AG04449 (cell line): ENCODE results near the gene THBS1.
A peak's percentile ranks its signal among the peaks of the same experiment; 100 is the strongest.

ENCODE experiments used
- CTCF ChIA-PET: fragments of 350-600 bp; formaldehyde crosslinking; extraction: SDS; loops from one replicate; lab custom pipeline; 2021; ENCODE audit warnings: antibody characterized with exemption; lab: Yijun Ruan, JAX
- POLR2A ChIA-PET: fragments of 400-600, 350-600 bp; formaldehyde crosslinking; extraction: SDS; loops from one replicate; lab custom pipeline; 2020; ENCODE audit warnings: antibody characterized with exemption, inconsistent platforms; lab: Yijun Ruan, JAX
- DNase-seq: peaks from one replicate; pipeline ENCODE4 v3.0.0-alpha.2; 2010; ENCODE audit warnings: low read depth, low spot score
- H3K4me3 ChIP-seq: 2 replicates; pipeline ENCODE4 v1.5.1; 2011; ENCODE audit warnings: low read depth, mild to moderate bottlenecking, control low read depth, low read length
- TF ChIP-seq, protein P1 (sequence below): IDR thresholded peaks from one replicate; pipeline ENCODE4 v1.5.1; 2011; ENCODE audit warnings: mild to moderate bottlenecking, moderate library complexity, low read length, control low read depth, inconsistent platforms; ENCODE audit not compliant: insufficient read depth; ENCODE audit errors: missing control alignments

Gene THBS1

DNA sequence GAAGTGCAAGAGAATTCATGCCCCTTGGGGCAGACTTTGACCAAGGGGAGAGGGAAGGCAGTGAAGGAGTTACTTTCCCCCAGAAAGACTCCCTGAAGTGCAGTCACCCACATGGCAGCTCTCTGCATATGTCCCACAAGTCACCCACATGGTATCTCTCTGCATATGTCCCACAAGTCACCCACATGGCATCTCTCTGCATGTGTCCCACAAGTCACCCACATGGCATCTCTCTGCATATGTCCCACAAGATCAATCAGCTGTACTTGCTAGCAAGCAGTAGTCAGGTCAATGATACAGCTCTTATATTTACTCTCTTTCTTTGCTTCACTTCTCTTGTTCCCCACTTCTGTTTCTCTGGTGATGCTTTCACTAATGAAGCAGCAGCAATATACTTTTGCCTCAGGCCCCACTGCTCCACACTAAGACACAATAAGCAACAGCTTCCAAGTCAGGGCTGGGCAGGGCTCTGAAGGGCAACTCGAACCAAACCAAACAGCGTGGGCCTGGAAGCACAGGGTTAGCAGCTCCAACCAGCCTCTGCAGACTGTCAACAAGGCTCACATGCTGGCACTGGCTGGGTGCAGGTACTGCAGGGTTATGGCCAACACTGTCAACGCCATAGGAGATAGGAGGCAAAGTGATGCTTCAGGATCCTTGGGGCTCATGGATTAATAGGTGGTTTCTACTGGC, 46.7 kb downstream of the THBS1 start:
- POLR2A ChIA-PET = no interaction called here
- CTCF ChIA-PET = interaction anchor here (1.3 to 14.6 kb wide), 2 partner anchors 25 to 129 kb away, joined by 3 to 94 read pairs; no protein-coding TSS in a partner anchor
- TF ChIP-seq, protein P1, sequence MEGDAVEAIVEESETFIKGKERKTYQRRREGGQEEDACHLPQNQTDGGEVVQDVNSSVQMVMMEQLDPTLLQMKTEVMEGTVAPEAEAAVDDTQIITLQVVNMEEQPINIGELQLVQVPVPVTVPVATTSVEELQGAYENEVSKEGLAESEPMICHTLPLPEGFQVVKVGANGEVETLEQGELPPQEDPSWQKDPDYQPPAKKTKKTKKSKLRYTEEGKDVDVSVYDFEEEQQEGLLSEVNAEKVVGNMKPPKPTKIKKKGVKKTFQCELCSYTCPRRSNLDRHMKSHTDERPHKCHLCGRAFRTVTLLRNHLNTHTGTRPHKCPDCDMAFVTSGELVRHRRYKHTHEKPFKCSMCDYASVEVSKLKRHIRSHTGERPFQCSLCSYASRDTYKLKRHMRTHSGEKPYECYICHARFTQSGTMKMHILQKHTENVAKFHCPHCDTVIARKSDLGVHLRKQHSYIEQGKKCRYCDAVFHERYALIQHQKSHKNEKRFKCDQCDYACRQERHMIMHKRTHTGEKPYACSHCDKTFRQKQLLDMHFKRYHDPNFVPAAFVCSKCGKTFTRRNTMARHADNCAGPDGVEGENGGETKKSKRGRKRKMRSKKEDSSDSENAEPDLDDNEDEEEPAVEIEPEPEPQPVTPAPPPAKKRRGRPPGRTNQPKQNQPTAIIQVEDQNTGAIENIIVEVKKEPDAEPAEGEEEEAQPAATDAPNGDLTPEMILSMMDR = no peak
- DNase-seq = no peak
- H3K4me3 ChIP-seq = no peak overlapping the region

DNA sequence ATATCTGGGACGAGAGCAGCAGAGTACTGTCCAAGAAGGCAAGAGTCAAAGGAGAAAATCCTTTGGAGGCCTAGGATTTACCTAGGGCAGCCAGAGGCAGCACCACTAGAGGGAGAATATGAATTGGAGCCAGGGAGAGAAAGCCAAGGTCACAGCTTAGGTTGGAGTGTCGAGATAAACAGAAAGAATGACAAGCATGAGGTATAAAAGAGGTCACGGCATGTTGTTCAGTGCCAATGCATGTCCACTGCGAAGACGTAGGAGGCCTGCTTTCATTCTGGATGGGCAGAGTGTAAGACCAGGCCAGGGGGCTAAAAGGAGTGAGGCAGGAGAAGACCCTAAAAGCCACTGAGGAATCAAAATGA, 47.2 kb downstream of the THBS1 start:
- H3K4me3 ChIP-seq = no peak overlapping the region
- no peak for DNase-seq
- ChIA-PET POLR2A (no interaction called here), CTCF (interaction anchor here (1.3 to 14.6 kb wide), 3 partner anchors 15 to 128 kb away, joined by 3 to 94 read pairs (median 6); no protein-coding TSS in a partner anchor)
- TF ChIP-seq, protein P1 = peak; percentile 12

DNA sequence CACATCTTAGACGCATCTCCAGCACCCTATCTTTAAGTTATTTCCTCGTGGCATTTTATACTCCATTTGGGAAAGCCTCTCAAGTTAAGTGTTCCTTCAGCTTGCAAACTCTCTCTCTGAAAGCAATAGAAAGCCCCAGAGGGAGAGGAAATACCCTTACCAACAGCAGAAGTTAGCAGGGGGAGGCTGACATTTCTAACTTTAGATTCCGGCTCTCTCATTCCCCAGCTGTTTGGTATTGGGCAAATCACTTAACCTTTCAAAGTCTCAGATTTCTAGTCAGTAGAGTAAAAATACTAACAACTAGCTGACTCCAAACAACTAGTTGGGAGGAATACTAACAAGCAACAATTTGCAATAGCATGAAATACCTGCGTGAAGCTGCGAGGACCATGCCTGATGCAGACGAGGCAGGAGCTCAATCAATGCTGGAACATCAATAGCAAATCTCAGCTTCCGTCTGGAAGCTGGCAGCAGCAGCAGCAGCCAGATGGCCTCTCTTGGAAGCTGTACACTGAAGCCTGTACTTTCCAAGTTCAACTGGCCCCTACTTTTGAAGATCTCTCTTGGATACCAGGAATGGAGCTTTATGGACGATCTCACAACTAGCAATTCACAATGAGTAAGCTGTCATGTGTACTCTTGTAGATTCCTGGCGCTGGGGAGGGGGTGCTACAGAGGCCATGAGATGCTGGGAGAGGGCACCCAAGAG, 47.8 kb downstream of the THBS1 start:
- ChIA-PET POLR2A (no interaction called here), CTCF (interaction anchor here (0.7 to 14.6 kb wide), 7 partner anchors 9 to 128 kb away, joined by 3 to 94 read pairs (median 4); no protein-coding TSS in a partner anchor)
- TF ChIP-seq, protein P1 = no peak
- no peak for DNase-seq
- no peak overlapping the region for H3K4me3 ChIP-seq

DNA sequence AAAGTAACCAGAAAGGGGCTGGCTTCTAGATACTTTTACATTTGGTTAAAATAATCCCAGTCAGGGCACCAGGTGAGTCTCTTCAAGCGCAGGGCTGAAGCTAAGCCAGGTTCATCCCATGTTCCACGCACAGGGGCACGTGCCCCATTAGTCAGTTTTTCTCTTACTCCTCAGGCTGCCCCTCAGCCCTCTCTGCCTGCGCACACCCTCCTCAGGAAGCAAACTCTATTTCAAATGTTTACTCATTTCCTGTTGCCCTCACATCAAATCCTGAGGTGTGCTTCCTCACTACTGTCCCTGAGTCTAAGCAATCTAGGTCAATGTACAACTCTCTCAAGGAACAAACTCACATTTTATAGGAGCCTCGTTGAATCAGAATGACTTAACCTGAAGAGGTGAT, 48.5 kb downstream of the THBS1 start:
- ChIA-PET POLR2A (no interaction called here), CTCF (interaction anchor here (0.7 to 14.6 kb wide), 6 partner anchors 8 to 127 kb away, joined by 3 to 94 read pairs (median 4); no protein-coding TSS in a partner anchor)
- no peak for DNase-seq
- no peak overlapping the region for H3K4me3 ChIP-seq
- TF ChIP-seq, protein P1 = no peak

DNA sequence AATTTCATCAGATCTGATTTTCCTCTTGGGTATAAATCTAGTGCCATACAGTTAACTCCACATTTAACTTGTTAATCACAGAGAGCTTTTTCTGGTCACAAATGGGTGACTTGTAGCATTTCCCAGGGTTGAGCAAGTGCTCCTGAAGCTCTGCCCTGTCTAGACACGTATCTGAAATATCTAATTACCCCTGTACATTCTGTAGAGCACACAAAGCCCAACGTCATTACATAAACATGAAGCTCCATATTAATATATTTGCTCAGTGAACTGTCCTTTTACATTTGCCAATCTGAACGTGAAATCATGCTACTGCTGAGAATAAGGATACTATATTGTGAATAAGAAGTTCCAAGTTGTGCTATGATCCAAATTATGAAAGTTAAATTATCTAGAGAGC, 49.0 kb downstream of the THBS1 start:
- no peak for DNase-seq

DNA sequence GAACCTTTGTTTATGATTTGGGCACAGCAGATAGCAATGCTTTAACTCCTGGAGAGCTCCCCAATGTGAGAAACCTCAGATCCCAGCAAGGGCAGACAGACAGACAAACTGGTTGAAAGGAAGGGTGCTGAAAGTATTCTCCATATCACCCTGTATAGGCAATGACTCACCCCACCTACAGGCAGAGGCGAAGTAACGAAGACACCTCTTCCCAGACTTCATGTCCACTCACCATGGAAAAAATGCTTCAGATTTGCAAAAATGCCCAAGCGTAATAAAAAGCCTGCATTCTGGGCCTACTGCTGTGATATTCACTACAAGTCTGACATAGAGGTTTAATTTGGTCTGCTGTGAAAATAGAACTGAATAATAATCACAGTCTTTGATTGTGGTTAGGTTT, 50.5 kb downstream of the THBS1 start:
- no peak for DNase-seq
- no peak overlapping the region for H3K4me3 ChIP-seq
- TF ChIP-seq, protein P1 = no peak
- POLR2A ChIA-PET = no interaction called here
- CTCF ChIA-PET = interaction anchor here (0.7 to 14.6 kb wide), 7 partner anchors 10 to 125 kb away, joined by 3 to 94 read pairs (median 6); no protein-coding TSS in a partner anchor

More for the DNA sequence above, 49.0 kb downstream of the THBS1 start:
- POLR2A ChIA-PET = no interaction called here
- H3K4me3 ChIP-seq = no peak overlapping the region
- CTCF ChIA-PET = interaction anchor here (1.4 to 14.6 kb wide), 3 partner anchors 13 to 127 kb away, joined by 5 to 94 read pairs (median 6); no protein-coding TSS in a partner anchor
- TF ChIP-seq, protein P1 = no peak
